SK-N-SH treated with all-trans-retinoic acid at 6 μM for 48 hours (cell line): ENCODE measurements around the gene ID4.

Experiments used
- ATAC-seq: fragments of 200-7000 bp; cut with Tn5 transposase; 3 replicates; pipeline ENCODE4 v1.9.1; 2020; ENCODE audit warnings: mild to moderate bottlenecking, moderate library complexity
- BACH2 ChIP-seq: fragments of 250-450 bp; sonication (Bioruptor Pico); IDR thresholded peaks from 2 replicates; pipeline ENCODE4 v1.9.0; 2021; ENCODE audit warnings: mild to moderate bottlenecking, borderline replicate concordance
- CREB5 ChIP-seq: fragments of 250-450 bp; sonication (Bioruptor Pico); IDR thresholded peaks from 2 replicates; pipeline ENCODE4 v1.5.1; 2020; ENCODE audit warnings: low read depth, mild to moderate bottlenecking, moderate library complexity
- CSDC2 ChIP-seq: fragments of 250-450 bp; sonication (Bioruptor Pico); IDR thresholded peaks from 2 replicates; pipeline ENCODE4 v1.5.0; 2020; ENCODE audit warnings: mild to moderate bottlenecking, moderate library complexity
- ESRRG ChIP-seq: fragments of 250-450 bp; sonication (Bioruptor Pico); IDR thresholded peaks from 2 replicates; pipeline ENCODE4 v1.6.1; 2021; ENCODE audit warnings: mild to moderate bottlenecking
- GLIS3 ChIP-seq: fragments of 250-450 bp; sonication (Bioruptor Pico); IDR thresholded peaks from 2 replicates; pipeline ENCODE4 v1.5.0; 2020; ENCODE audit warnings: mild to moderate bottlenecking, moderate library complexity
- ISL1 ChIP-seq: fragments of 250-450 bp; sonication (Bioruptor Pico); IDR thresholded peaks from 2 replicates; pipeline ENCODE4 v2.1.2; 2022; ENCODE audit warnings: mild to moderate bottlenecking, moderate library complexity
- POU6F1 ChIP-seq: fragments of 250-450 bp; sonication (Bioruptor Pico); IDR thresholded peaks from 2 replicates; pipeline ENCODE4 v1.8.0; 2021; ENCODE audit warnings: low read depth, mild to moderate bottlenecking, moderate library complexity, borderline replicate concordance
- PPARA ChIP-seq: fragments of 250-450 bp; sonication (Bioruptor Pico); IDR thresholded peaks from 2 replicates; pipeline ENCODE4 v1.5.0; 2020; ENCODE audit warnings: mild to moderate bottlenecking, borderline replicate concordance
- RARB ChIP-seq: fragments of 250-450 bp; sonication (Bioruptor Pico); IDR thresholded peaks from 2 replicates; pipeline ENCODE4 v1.8.0; 2021; ENCODE audit warnings: mild to moderate bottlenecking, moderate library complexity
- TCF4 ChIP-seq: fragments of 250-450 bp; sonication (Bioruptor Pico); IDR thresholded peaks from 2 replicates; pipeline ENCODE4 v1.8.0; 2021; ENCODE audit warnings: mild to moderate bottlenecking, moderate library complexity, borderline replicate concordance
- TOX ChIP-seq: fragments of 250-450 bp; sonication (Bioruptor Pico); IDR thresholded peaks from 2 replicates; pipeline ENCODE4 v1.8.0; 2021; ENCODE audit warnings: mild to moderate bottlenecking, moderate library complexity, borderline replicate concordance
- TSHZ2 ChIP-seq: fragments of 250-450 bp; sonication (Bioruptor Pico); IDR thresholded peaks from 2 replicates; pipeline ENCODE4 v1.5.0; 2020; ENCODE audit warnings: mild to moderate bottlenecking, moderate library complexity
- ZC3H10 ChIP-seq: fragments of 250-450 bp; sonication (Bioruptor Pico); IDR thresholded peaks from 2 replicates; pipeline ENCODE4 v1.5.1; 2021; ENCODE audit warnings: mild to moderate bottlenecking, moderate library complexity
- ZFP3 ChIP-seq: fragments of 250-450 bp; sonication (Bioruptor Pico); IDR thresholded peaks from 2 replicates; pipeline ENCODE4 v1.5.0; 2020; ENCODE audit warnings: mild to moderate bottlenecking, moderate library complexity
- ZNF70 ChIP-seq: fragments of 450-650 bp; formaldehyde crosslinking; IDR thresholded peaks from 2 replicates; pipeline ENCODE4 v1.5.0; 2020; ENCODE audit warnings: mild to moderate bottlenecking, moderate library complexity
- ZNF8 ChIP-seq: fragments of 450-650 bp; formaldehyde crosslinking; IDR thresholded peaks from 2 replicates; pipeline ENCODE4 v1.5.0; 2020; ENCODE audit warnings: mild to moderate bottlenecking, moderate library complexity
- TF ChIP-seq, protein P1 (sequence below): fragments of 250-450 bp; sonication (Bioruptor Pico); IDR thresholded peaks from 2 replicates; pipeline ENCODE4 v1.8.0; 2020; ENCODE audit warnings: mild to moderate bottlenecking, moderate library complexity, borderline replicate concordance
- TF ChIP-seq, protein P2 (sequence below): fragments of 250-450 bp; sonication (Bioruptor Pico); IDR thresholded peaks from 2 replicates; pipeline ENCODE4 v1.5.1; 2021; ENCODE audit warnings: mild to moderate bottlenecking, moderate library complexity

The ID4 gene

GRCh38 chr6:19838442-19839236 is 1.5 kb downstream of the ID4 start (continued):
- TF ChIP-seq TSHZ2 (CRISPR knock-in tag) = no peak
- no peak for TF ChIP-seq ESRRG (CRISPR knock-in tag)

- no peak for TF ChIP-seq ZNF70 (CRISPR knock-in tag)
- TF ChIP-seq, protein P1, sequence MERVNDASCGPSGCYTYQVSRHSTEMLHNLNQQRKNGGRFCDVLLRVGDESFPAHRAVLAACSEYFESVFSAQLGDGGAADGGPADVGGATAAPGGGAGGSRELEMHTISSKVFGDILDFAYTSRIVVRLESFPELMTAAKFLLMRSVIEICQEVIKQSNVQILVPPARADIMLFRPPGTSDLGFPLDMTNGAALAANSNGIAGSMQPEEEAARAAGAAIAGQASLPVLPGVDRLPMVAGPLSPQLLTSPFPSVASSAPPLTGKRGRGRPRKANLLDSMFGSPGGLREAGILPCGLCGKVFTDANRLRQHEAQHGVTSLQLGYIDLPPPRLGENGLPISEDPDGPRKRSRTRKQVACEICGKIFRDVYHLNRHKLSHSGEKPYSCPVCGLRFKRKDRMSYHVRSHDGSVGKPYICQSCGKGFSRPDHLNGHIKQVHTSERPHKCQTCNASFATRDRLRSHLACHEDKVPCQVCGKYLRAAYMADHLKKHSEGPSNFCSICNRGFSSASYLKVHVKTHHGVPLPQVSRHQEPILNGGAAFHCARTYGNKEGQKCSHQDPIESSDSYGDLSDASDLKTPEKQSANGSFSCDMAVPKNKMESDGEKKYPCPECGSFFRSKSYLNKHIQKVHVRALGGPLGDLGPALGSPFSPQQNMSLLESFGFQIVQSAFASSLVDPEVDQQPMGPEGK = no peak
- no peak for TF ChIP-seq ZFP3 (CRISPR knock-in tag)
- TF ChIP-seq RARB (CRISPR knock-in tag) = no peak
- TF ChIP-seq ISL1 (CRISPR knock-in tag) = no peak
- no peak for TF ChIP-seq BACH2
- TF ChIP-seq ZC3H10 = no peak
- TF ChIP-seq ZNF8 (CRISPR knock-in tag) = no peak
- TF ChIP-seq POU6F1 = no peak
- no peak for TF ChIP-seq CREB5 (CRISPR knock-in tag)
- TF ChIP-seq PPARA (CRISPR knock-in tag) = no peak
- no peak for TF ChIP-seq GLIS3 (CRISPR knock-in tag)
- no peak for TF ChIP-seq TSHZ2 (CRISPR knock-in tag)
- TF ChIP-seq TOX (CRISPR knock-in tag) = no peak
- TF ChIP-seq, protein P2, sequence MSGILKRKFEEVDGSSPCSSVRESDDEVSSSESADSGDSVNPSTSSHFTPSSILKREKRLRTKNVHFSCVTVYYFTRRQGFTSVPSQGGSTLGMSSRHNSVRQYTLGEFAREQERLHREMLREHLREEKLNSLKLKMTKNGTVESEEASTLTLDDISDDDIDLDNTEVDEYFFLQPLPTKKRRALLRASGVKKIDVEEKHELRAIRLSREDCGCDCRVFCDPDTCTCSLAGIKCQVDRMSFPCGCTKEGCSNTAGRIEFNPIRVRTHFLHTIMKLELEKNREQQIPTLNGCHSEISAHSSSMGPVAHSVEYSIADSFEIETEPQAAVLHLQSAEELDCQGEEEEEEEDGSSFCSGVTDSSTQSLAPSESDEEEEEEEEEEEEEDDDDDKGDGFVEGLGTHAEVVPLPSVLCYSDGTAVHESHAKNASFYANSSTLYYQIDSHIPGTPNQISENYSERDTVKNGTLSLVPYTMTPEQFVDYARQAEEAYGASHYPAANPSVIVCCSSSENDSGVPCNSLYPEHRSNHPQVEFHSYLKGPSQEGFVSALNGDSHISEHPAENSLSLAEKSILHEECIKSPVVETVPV (CRISPR knock-in tag) = no peak
- TF ChIP-seq ESRRG (CRISPR knock-in tag) = no peak
- TF ChIP-seq TCF4 (CRISPR knock-in tag) = no peak
- TF ChIP-seq, all 23 proteins: peak for 0
- ATAC-seq = no peak
Measured at GRCh38 chr6:19839237-19839546, 2.0 kb downstream of the ID4 start.

GRCh38 chr6:19839788-19840187 is 2.6 kb downstream of the ID4 start:
- ATAC-seq = no peak
- no peak for TF ChIP-seq ISL1 (CRISPR knock-in tag)
- TF ChIP-seq BACH2 = no peak
- TF ChIP-seq, protein P2 (CRISPR knock-in tag) = no peak
- no peak for TF ChIP-seq CSDC2 (CRISPR knock-in tag)
- no peak for TF ChIP-seq PPARA (CRISPR knock-in tag)
- no peak for TF ChIP-seq CREB5 (CRISPR knock-in tag)
- no peak for TF ChIP-seq ZNF70 (CRISPR knock-in tag)
- TF ChIP-seq, protein P1 = no peak
- TF ChIP-seq ZC3H10 = no peak
- TF ChIP-seq GLIS3 (CRISPR knock-in tag) = no peak
